Neuron (in vitro differentiated cells): ENCODE results near the gene TMEM135.
"Not testable (repeated sequence)": the region's sequence is repeated elsewhere in the genome, so short reads cannot be mapped to it uniquely, and the experiment has no call there.

ENCODE experiments used
- H2AFZ ChIP-seq: one replicate; pipeline ENCODE4 v1.6.1; 2013; ENCODE audit warnings: low read depth, mild to moderate bottlenecking, inconsistent platforms, low read length, moderate library complexity
- H3K27me3 ChIP-seq: one replicate; pipeline ENCODE4 v1.6.1; 2013; ENCODE audit warnings: low read length; ENCODE audit not compliant: insufficient read depth
- H3K36me3 ChIP-seq: one replicate; pipeline ENCODE4 v1.6.1; 2013; ENCODE audit warnings: low read length; ENCODE audit not compliant: insufficient read depth
- H3K4me1 ChIP-seq: one replicate; pipeline ENCODE4 v1.6.1; 2013; ENCODE audit warnings: low read length; ENCODE audit not compliant: insufficient read depth
- H3K4me3 ChIP-seq: 2 replicates; pipeline ENCODE4 v1.5.1; 2013; ENCODE audit warnings: mild to moderate bottlenecking, low read length, moderate library complexity
- H3K9me3 ChIP-seq: one replicate; pipeline ENCODE4 v1.6.1; 2013; ENCODE audit warnings: low read length

The TMEM135 gene

DNA sequence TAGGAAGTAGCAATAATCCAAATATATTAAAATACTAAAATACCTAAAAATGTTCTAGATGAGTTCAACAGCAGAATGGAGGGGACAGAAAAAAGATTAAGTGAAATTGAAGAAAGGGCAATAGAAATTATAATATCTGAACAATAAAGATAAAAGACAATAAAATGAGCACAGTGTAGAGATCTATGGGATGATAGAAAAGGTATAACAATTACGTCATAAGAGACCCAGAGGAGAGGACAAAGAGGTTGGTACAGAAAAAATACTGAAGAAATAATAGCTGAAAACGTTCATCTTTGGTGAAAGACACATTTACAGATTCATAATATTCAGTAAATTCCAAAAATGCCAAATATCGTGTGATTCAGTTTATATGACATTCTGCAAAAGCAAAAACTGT is 143.4 kb downstream of the TMEM135 start:
- H3K36me3 ChIP-seq = no peaks in the 10 kb centered on the region
- no peak overlapping the region for H2AFZ ChIP-seq
- no peaks in the 10 kb centered on the region for H3K9me3 ChIP-seq
- no peaks in the 10 kb centered on the region for H3K4me1 ChIP-seq
- no peaks in the 10 kb centered on the region for H3K27me3 ChIP-seq
- no peak overlapping the region for H3K4me3 ChIP-seq

DNA sequence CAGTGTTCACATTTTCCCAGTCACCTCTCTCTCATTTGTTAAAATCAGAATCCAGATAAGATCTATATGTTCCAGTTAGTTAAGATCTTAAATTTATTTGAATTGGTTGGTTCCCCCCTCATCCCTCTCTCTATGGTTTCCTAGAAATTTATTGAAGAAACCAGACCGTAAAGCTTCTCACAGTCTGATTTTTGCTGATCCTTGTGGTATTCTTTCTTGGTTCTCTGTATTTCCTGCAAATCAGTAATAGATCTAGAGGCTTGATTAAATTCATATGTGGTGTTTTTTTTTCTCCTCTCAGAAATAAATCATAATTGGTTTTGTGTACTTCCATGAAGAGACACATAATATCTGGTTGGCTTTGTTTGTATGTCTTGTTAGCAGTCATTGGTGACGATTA is 147.5 kb downstream of the TMEM135 start:
- Histone ChIP-seq H3K9me3 (no peaks in the 10 kb centered on the region), H3K4me3 (no peak overlapping the region), H3K4me1 (no peaks in the 10 kb centered on the region), H2AFZ (no peak overlapping the region), H3K27me3 (no peaks in the 10 kb centered on the region), H3K36me3 (no peaks in the 10 kb centered on the region)

DNA sequence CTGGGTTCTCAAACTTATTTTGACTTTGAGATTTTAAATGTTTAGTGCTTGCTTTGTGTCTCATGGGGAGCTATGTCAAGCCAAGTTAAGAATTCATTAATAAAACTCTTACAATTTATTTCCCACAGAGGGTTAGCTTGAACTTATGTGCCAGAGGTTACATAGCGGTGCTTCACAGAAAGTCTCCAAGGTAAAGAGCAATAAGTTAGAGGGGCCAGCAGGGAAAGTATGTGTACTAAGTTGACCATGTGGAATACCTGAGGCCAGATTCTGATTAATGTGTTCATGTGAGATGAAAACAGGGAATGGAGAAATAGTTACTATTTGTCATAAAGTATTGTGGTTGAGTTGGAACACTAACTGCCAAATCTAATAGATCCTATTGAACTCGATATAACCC is 149.3 kb downstream of the TMEM135 start:
- H3K4me1 ChIP-seq = no peaks in the 10 kb centered on the region
- no peak overlapping the region for H3K4me3 ChIP-seq
- H3K27me3 ChIP-seq = no peaks in the 10 kb centered on the region
- H3K36me3 ChIP-seq = no peaks in the 10 kb centered on the region
- H2AFZ ChIP-seq = no peak overlapping the region
- no peaks in the 10 kb centered on the region for H3K9me3 ChIP-seq

DNA sequence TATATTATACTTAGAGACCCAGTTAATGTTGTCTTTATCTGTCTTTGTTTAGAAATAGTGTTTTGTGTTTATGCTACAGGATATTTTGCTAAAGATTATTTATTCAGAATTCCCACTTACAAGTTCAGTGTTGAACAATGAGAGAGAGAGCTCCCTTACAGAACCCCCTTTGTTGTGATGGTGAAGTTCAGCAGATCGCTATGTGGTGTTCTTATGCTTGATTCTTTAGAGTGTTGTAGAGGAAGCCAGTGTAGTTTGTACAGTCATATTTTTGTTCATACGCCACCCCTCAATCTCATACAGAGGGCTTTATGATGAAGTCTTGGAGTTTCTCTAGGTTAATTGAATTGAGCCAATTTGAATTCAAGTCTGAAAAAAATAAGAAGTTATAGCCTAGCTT is 150.2 kb downstream of the TMEM135 start:
- Histone ChIP-seq H3K4me1 (no peaks in the 10 kb centered on the region), H3K9me3 (no peaks in the 10 kb centered on the region), H3K36me3 (no peaks in the 10 kb centered on the region), H3K27me3 (no peaks in the 10 kb centered on the region), H2AFZ (no peak overlapping the region), H3K4me3 (no peak overlapping the region)

DNA sequence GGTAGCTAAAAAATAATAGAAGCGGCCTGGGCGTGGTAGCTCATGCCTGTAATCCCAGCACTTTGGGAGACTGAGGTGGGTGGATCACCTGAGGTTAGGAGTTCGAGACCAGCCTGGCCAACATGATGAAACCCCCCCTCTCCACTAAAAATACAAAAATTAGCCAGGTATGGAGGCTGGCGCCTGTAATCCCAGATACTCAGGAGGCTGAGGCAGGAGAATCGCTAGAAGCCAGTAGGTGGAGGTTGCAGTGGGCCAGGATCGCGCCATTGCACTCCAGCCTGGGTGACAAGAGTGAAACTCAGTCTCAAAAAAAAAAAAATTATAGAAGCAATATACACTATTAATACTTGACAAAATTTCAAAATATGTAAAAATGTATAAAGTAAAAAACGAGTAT is 150.7 kb downstream of the TMEM135 start:
- H3K4me3 ChIP-seq, H2AFZ ChIP-seq, H3K9me3 ChIP-seq, H3K27me3 ChIP-seq, H3K4me1 ChIP-seq, H3K36me3 ChIP-seq: not testable (repeated sequence)

DNA sequence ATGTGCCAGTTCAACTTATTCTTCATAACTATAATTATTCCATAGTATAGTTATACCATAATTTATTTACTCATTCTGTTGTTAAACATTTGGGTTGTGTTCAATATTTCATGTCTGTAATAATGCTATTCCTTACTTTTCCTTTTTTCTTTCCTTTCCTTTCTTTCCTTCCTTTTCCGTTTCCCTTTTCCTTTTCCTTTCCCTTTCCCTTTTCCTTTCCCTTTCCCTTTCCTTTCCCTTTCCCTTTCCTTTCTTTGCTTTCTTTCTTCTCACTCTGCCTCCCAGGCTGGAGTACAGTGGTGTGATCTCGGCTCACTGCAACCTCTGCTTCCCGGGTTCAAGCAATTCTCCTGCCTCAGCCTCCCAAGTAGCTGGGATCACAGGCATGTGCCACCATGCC is 151.2 kb downstream of the TMEM135 start:
- H3K9me3 ChIP-seq, H2AFZ ChIP-seq, H3K4me3 ChIP-seq, H3K36me3 ChIP-seq, H3K27me3 ChIP-seq, H3K4me1 ChIP-seq: not testable (repeated sequence)

DNA sequence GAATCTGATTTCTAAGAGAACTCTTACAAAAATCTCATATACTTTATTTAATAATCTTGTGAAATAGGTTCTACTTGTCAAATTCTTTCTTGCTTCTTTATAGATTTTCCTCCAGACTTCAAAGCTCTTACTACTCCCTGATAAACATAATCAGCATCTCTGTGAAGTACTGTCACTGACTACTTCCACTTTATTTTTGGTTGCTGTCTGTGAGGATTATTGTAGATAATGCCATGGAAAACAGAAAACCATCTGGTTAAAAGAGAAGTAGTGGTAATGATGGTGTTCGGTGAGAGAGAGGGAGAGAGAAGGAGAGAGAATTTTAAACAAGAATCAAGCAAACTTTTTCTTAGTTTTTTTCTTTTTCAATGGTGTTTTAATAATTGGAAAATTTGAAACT is 152.3 kb downstream of the TMEM135 start:
- Histone ChIP-seq H3K27me3 (no peaks in the 10 kb centered on the region), H3K4me1 (no peaks in the 10 kb centered on the region), H3K36me3 (no peaks in the 10 kb centered on the region), H3K4me3 (no peak overlapping the region), H3K9me3 (no peaks in the 10 kb centered on the region), H2AFZ (no peak overlapping the region)

DNA sequence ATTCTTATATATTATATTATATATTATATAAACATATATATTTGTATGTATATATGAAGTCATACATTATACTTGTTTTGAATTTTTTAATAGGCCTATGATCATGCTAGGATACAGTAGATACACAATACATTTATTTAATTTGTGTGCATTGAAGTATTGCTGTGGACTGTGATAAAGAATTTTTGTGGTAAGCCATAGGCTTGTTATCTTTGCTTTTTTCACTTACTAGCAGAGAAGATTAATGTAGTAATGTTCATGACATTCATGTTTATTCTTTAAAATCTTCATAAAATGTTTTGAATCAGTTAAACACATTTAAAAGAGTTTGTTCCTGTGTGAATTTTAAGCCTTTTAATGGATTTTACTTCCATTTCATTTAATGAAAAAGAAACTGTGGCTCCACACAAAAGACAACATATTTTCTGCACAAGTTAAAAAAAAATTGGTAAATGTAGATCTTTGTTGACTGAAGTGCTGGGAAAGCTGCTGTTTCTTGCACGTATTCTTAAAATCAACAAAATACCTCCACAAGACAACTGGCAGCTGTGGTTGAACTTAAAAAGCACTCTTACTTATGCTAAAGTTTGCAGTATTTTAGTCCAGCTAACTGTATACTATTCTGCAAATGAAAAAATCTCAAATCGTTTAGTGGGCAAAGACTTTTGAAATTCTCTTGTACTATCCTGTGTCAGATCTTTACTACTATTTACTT is 156.2 kb downstream of the TMEM135 start:
- Histone ChIP-seq H3K4me3 (no peak overlapping the region), H3K9me3 (no peaks in the 10 kb centered on the region), H3K36me3 (no peaks in the 10 kb centered on the region), H3K27me3 (no peaks in the 10 kb centered on the region), H2AFZ (no peak overlapping the region), H3K4me1 (no peaks in the 10 kb centered on the region)

DNA sequence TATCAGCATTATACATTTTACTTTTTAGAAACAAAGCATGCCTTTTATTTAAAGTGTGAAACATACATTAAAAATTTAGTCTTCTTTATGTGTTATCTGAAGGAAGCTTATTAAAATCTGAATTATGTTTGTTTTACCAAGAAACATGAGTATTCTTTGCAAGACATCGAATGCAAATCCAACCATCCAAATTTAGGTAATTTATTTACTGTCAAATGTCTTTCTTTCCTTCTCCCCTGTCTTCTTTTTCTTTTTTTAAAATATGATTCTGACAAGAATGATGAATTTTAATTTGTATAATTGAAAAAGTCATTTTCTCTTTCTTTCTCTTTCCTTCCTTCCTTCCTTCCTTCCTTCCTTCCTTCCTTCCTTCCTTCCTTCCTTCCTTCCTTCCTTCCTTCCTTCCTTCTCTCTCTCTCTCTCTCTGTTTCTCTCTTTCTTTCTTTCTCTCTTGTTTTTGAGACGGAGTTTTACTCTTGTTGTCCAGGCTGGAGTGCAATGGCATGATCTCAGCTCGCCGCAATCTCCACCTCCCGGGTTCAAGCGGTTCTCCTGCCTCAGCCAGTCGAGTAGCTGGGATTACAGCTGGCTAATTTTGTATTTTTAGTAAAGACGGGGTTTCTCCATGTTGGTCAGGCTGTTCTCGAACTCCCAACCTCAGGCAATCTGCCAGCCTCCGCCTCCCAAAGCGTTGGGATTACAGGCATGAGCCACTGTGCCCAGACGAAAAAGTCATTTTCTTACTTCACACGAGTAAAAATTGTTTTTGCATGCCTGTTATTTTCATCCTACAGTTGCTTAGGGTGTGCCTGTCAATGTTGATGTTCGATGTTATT is 157.5 kb downstream of the TMEM135 start:
- Histone ChIP-seq H3K36me3 (no peaks in the 10 kb centered on the region), H3K4me1 (no peaks in the 10 kb centered on the region), H3K27me3 (no peaks in the 10 kb centered on the region), H3K9me3 (no peaks in the 10 kb centered on the region), H2AFZ (no peak overlapping the region), H3K4me3 (no peak overlapping the region)

DNA sequence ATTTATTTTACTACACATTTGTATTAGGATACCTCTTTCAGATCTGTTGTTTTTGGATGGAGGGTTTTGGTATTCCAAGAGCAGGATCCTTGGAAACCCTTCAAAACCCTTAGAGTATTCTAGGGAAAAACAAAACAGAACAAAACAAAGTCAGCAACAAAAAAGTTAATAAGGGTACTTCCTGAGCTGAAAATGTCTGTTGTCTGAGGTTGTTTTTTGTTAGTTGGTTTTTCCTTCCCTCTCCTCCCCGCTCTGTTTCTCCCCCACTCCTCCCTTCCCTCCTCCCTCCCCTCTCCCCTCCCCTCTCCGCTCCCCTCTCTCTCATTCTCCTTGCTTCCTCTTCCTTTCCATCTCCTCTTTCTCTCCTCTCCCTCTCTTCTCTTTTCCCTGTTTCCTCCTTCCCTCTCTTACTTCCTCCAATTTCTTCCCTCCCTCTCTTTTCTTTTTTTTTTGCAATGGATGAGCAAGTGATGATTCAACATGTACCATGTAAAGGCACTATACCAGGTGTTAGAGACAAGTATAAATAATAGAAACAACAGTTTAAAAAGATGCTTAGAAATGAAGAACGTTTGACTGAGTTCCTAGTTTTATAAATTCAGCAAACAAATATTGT is 160.6 kb downstream of the TMEM135 start:
- Histone ChIP-seq H3K27me3 (no peaks in the 10 kb centered on the region), H3K36me3 (no peaks in the 10 kb centered on the region), H3K9me3 (no peaks in the 10 kb centered on the region), H2AFZ (no peak overlapping the region), H3K4me3 (no peak overlapping the region), H3K4me1 (no peaks in the 10 kb centered on the region)

DNA sequence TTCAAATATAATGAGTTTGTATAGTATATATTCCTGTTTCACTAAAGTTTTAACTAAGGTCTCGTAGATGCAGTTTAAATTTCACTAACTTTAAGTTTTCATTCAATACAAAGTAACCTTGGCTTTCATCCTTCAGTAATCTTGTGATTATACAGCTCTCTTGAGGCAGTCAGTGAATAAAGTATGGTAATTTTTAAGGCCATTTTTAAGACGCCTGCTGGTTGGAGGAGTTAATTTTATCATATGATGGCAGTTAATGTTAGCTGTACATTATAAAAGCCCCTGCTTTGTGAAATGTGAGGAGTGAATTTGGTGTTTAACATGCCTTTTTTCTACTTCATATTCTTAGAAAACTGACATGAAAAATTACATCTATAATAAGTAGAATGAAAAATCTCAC is 163.6 kb downstream of the TMEM135 start:
- Histone ChIP-seq H3K9me3 (no peaks in the 10 kb centered on the region), H3K4me1 (no peaks in the 10 kb centered on the region), H2AFZ (no peak overlapping the region), H3K4me3 (no peak overlapping the region), H3K36me3 (no peaks in the 10 kb centered on the region), H3K27me3 (no peaks in the 10 kb centered on the region)

DNA sequence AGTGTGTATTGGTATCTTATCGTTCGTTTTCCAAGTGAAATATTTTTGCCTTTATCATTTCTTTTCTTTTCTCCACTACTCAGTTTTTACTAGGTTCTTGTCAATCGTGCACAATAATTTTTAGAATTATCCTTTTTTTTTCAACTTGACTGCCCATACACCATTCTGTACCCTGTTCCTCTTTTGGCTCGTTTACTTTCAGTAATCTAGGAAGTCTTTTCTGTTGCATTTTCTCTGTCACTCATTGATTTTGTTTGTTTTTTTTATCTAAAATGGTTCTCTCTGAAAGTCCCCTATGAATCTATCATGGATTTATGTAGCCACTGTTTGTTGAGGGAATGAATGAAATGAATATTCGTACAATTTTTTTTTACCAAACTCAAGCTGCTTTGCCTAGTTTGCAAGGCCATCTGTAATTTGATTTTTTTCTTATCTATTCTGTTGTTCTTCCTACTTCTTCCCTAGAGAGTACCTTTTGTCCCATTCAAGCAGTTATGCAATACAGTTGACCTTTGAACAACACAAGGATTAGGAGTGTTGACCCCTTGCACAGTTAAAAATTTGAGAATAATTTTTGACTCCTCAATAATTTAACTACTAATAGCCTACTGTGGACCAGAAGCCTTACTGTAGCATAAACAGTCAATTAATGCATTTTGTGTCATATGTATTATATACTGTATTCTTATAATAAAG is 166.3 kb downstream of the TMEM135 start:
- H3K36me3 ChIP-seq = no peaks in the 10 kb centered on the region
- no peaks in the 10 kb centered on the region for H3K9me3 ChIP-seq
- no peaks in the 10 kb centered on the region for H3K27me3 ChIP-seq
- no peak overlapping the region for H2AFZ ChIP-seq
- H3K4me3 ChIP-seq = no peak overlapping the region
- no peaks in the 10 kb centered on the region for H3K4me1 ChIP-seq

DNA sequence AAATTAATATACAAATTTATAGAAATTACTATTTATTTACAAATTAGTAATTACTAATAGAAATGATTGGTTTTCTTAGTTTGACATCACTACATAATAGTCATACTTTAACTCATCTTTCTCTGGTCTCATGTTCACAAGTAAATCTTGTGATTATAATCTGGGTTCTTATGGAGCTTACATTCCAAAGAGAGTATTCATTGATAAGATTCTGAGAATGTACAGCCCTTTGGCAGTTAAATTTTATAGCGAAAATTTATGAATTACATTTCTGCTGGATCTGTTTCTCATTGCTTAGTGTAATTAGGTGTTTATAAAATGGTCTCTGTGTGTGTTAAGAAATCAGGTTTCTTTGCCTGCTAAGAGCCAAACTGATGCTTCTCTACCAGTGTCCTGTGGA is 175.2 kb downstream of the TMEM135 start:
- no peaks in the 10 kb centered on the region for H3K4me1 ChIP-seq
- H3K9me3 ChIP-seq = no peaks in the 10 kb centered on the region
- no peaks in the 10 kb centered on the region for H3K36me3 ChIP-seq
- H2AFZ ChIP-seq = no peak overlapping the region
- no peaks in the 10 kb centered on the region for H3K27me3 ChIP-seq
- H3K4me3 ChIP-seq = no peak overlapping the region
